PFSK-1 (cell line): ENCODE data around the gene RWDD3.

Experiments used
- FOXP2 ChIP-seq: optimal IDR thresholded peaks from 2 replicates; pipeline ENCODE3; 2011; ENCODE audit warnings: borderline replicate concordance, control low read depth, inconsistent platforms; ENCODE audit not compliant: insufficient read depth; ENCODE audit errors: extremely low read length, extremely low read depth
- POLR2AphosphoS5 ChIP-seq: IDR thresholded peaks from 2 replicates; pipeline ENCODE4 v1.6.1; 2012; ENCODE audit warnings: low read depth, mild to moderate bottlenecking, control low read depth, low read length, moderate library complexity
- SIN3A ChIP-seq: IDR thresholded peaks from 2 replicates; pipeline ENCODE4 v1.6.1; 2012; ENCODE audit warnings: mild to moderate bottlenecking, low read length, moderate library complexity, borderline replicate concordance; ENCODE audit not compliant: insufficient read depth
- TAF1 ChIP-seq: IDR thresholded peaks from 2 replicates; pipeline ENCODE4 v1.6.1; 2012; ENCODE audit warnings: low read length, control low read depth, borderline replicate concordance; ENCODE audit not compliant: insufficient read depth
- TF ChIP-seq, protein P1 (sequence below), 2 experiments: IDR thresholded peaks; 2 replicates each; pipeline versions ENCODE4 v1.6.1 to v1.8.0; 2011 to 2012; ENCODE audit warnings: low read depth in 2 of 2, low read length in 2 of 2, control low read depth in 1 of 2, inconsistent platforms in 1 of 2, mild to moderate bottlenecking in 1 of 2, moderate library complexity in 1 of 2; ENCODE audit not compliant: insufficient read depth in 1 of 2

DNA sequence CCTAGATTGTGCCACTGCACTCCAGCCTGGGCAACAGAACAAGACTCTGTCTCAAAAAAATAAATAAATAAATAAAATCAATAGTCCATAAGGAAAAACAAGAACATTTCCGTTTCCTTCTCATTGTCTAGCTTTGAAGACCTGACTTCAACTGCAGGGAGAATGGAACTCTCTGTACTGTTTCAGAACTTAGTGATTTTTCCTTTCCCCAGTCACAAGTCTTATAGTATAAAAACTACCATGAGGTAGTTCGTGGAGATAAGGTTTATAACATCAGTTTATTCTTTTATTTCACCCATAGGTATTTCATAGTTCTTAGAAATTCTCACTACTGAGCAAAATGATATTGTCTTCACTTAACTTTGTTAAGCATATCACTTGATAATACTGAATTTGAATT, 11.4 kb upstream of the RWDD3 start:
- TF ChIP-seq, protein P1, sequence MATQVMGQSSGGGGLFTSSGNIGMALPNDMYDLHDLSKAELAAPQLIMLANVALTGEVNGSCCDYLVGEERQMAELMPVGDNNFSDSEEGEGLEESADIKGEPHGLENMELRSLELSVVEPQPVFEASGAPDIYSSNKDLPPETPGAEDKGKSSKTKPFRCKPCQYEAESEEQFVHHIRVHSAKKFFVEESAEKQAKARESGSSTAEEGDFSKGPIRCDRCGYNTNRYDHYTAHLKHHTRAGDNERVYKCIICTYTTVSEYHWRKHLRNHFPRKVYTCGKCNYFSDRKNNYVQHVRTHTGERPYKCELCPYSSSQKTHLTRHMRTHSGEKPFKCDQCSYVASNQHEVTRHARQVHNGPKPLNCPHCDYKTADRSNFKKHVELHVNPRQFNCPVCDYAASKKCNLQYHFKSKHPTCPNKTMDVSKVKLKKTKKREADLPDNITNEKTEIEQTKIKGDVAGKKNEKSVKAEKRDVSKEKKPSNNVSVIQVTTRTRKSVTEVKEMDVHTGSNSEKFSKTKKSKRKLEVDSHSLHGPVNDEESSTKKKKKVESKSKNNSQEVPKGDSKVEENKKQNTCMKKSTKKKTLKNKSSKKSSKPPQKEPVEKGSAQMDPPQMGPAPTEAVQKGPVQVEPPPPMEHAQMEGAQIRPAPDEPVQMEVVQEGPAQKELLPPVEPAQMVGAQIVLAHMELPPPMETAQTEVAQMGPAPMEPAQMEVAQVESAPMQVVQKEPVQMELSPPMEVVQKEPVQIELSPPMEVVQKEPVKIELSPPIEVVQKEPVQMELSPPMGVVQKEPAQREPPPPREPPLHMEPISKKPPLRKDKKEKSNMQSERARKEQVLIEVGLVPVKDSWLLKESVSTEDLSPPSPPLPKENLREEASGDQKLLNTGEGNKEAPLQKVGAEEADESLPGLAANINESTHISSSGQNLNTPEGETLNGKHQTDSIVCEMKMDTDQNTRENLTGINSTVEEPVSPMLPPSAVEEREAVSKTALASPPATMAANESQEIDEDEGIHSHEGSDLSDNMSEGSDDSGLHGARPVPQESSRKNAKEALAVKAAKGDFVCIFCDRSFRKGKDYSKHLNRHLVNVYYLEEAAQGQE (IDR thresholded peaks at IDR 0.05; ENCODE audit: insufficient read depth in 1 of 2, low read depth in 2 of 2, low read length in 2 of 2) = no peak
- no peak for TF ChIP-seq TAF1
- no peak for TF ChIP-seq POLR2AphosphoS5
- no peak for TF ChIP-seq FOXP2
- TF ChIP-seq SIN3A = no peak
